ENCODE data around the gene TNRC6B.

GRCh38 chr22:40199852-40200251 lies 22.1 kb downstream of the TNRC6B start:
- TF ChIP-seq CTCF (conservative IDR thresholded peaks at IDR 0.05; ENCODE audit: low read length) (no peak), EZH2phosphoT487 (IDR thresholded peaks at IDR 0.05; ENCODE audit: borderline replicate concordance, low read depth, low read length) (no peak)

Measured in OCI-LY7 (cell line).